IMR-90 (cell line): Measurements from ENCODE around the gene ITM2B. TPM values are rescaled to one million over a fixed set of nuclear protein-coding genes. Genes with fewer than 3 reads are reported as not detected.

Experiments
- ATAC-seq: fragments of 200-7000 bp; cut with Tn5 transposase; 2 replicates; pipeline ENCODE4 v1.9.1; 2020; ENCODE audit warnings: low read depth, mild to moderate bottlenecking, moderate library complexity
- BruUV-seq: library from RNA; stranded (reverse); fragments of 400-500 nt; replicated peaks from 2 replicates; lab custom pipeline; 2021; lab: Mats Ljungman, UMichigan
- CTCF ChIA-PET: fragments of 300-600 bp; formaldehyde crosslinking; extraction: SDS; loops from one replicate; lab custom pipeline; 2021; ENCODE audit warnings: antibody characterized with exemption; lab: Yijun Ruan, JAX
- POLR2A ChIA-PET: fragments of 300-600 bp; sonication (Branson Sonifier 250); formaldehyde crosslinking; loops from one replicate; lab custom pipeline; 2022; ENCODE audit warnings: antibody characterized with exemption; ENCODE audit not compliant: unreplicated experiment; lab: Charles Lee
- DNase-seq: peaks from one replicate; pipeline ENCODE4 v3.0.0; 2013
- H2AFZ ChIP-seq: replicated peaks from 2 replicates; pipeline ENCODE3; 2013; ENCODE audit warnings: low read length, mild to moderate bottlenecking; ENCODE audit not compliant: poor library complexity
- H2AK5ac ChIP-seq: 2 replicates; pipeline ENCODE4 v1.6.1; 2013; ENCODE audit warnings: low read depth, low read length, inconsistent platforms
- H2AK9ac ChIP-seq: replicated peaks from 2 replicates; pipeline ENCODE3; 2013; ENCODE audit warnings: mild to moderate bottlenecking, low read depth, low read length, moderate library complexity; ENCODE audit not compliant: poor library complexity
- H2BK120ac ChIP-seq: 2 replicates; pipeline ENCODE4 v1.6.1; 2013; ENCODE audit warnings: low read depth, low read length, inconsistent platforms
- H2BK15ac ChIP-seq: 3 replicates; pipeline ENCODE4 v1.6.1; 2013; ENCODE audit warnings: low read depth, low read length, inconsistent platforms
- H2BK20ac ChIP-seq: 2 replicates; pipeline ENCODE4 v1.6.1; 2013; ENCODE audit warnings: low read depth, mild to moderate bottlenecking, inconsistent platforms, low read length, moderate library complexity
- H2BK5ac ChIP-seq: 2 replicates; pipeline ENCODE4 v1.6.1; 2013; ENCODE audit warnings: mild to moderate bottlenecking, low read depth, low read length, inconsistent platforms; ENCODE audit not compliant: poor library complexity, severe bottlenecking
- H3K14ac ChIP-seq: replicated peaks from 2 replicates; pipeline ENCODE4 v1.6.1; 2013; ENCODE audit warnings: low read depth, low read length, inconsistent platforms
- H3K18ac ChIP-seq: 2 replicates; pipeline ENCODE4 v1.6.1; 2013; ENCODE audit warnings: low read depth, low read length, control low read depth
- H3K23ac ChIP-seq: 2 replicates; pipeline ENCODE4 v1.6.1; 2013; ENCODE audit warnings: low read depth, low read length, inconsistent platforms
- H3K27ac ChIP-seq: 2 replicates; pipeline ENCODE4 v1.5.1; 2013; ENCODE audit warnings: mild to moderate bottlenecking, control low read depth, low read length; ENCODE audit not compliant: insufficient read depth
- H3K27me3 ChIP-seq: 2 replicates; pipeline ENCODE4 v1.6.1; 2013; ENCODE audit warnings: low read length; ENCODE audit not compliant: control insufficient read depth, insufficient read depth
- H3K36me3 ChIP-seq: 2 replicates; pipeline ENCODE4 v1.6.1; 2013; ENCODE audit warnings: low read length, mixed read lengths; ENCODE audit not compliant: control insufficient read depth, insufficient read depth
- H3K4ac ChIP-seq: 2 replicates; pipeline ENCODE4 v1.6.1; 2013; ENCODE audit warnings: low read depth, low read length, inconsistent platforms
- H3K4me1 ChIP-seq: 2 replicates; pipeline ENCODE4 v1.6.1; 2013; ENCODE audit warnings: low read length, mixed read lengths; ENCODE audit not compliant: control insufficient read depth, insufficient read depth
- H3K4me2 ChIP-seq: 2 replicates; pipeline ENCODE4 v1.6.1; 2013; ENCODE audit warnings: low read depth, mild to moderate bottlenecking, control low read depth, low read length, moderate library complexity
- H3K4me3 ChIP-seq: 2 replicates; pipeline ENCODE4 v1.5.1; 2013; ENCODE audit warnings: low read depth, mild to moderate bottlenecking, control low read depth, low read length, moderate library complexity; ENCODE audit not compliant: insufficient read depth
- H3K56ac ChIP-seq: 2 replicates; pipeline ENCODE4 v1.6.1; 2013; ENCODE audit warnings: low read length, inconsistent platforms; ENCODE audit not compliant: insufficient read depth; ENCODE audit errors: extremely low read depth
- H3K79me1 ChIP-seq, 2 experiments: 2 replicates each; pipeline ENCODE4 v1.6.1; 2013; ENCODE audit warnings: low read length in 2 of 2, inconsistent platforms in 1 of 2, low read depth in 1 of 2
- H3K9ac ChIP-seq: 2 replicates; pipeline ENCODE4 v1.6.1; 2013; ENCODE audit warnings: low read depth, low read length, control low read depth
- H3K9me1 ChIP-seq: 2 replicates; pipeline ENCODE4 v1.6.1; 2013; ENCODE audit warnings: low read length, inconsistent platforms; ENCODE audit not compliant: insufficient read depth
- H3K9me3 ChIP-seq: 2 replicates; pipeline ENCODE4 v1.6.1; 2013; ENCODE audit warnings: low read length; ENCODE audit not compliant: control insufficient read depth, insufficient read depth
- H4K20me1 ChIP-seq: 2 replicates; pipeline ENCODE4 v1.6.1; 2013; ENCODE audit warnings: low read length, inconsistent platforms; ENCODE audit not compliant: insufficient read depth
- H4K5ac ChIP-seq: 2 replicates; pipeline ENCODE4 v1.6.1; 2013; ENCODE audit warnings: mild to moderate bottlenecking, low read depth, low read length, control low read depth
- H4K8ac ChIP-seq, 2 experiments: 2 replicates each; pipeline ENCODE4 v1.6.1; 2013; ENCODE audit warnings: low read depth in 2 of 2, low read length in 2 of 2, control low read depth in 1 of 2, inconsistent platforms in 1 of 2
- H4K91ac ChIP-seq: 2 replicates; pipeline ENCODE4 v1.6.1; 2013; ENCODE audit warnings: low read depth, low read length, inconsistent platforms; ENCODE audit not compliant: insufficient read depth
- BHLHE40 ChIP-seq: fragments of 150-350 bp; IDR thresholded peaks from 2 replicates; pipeline ENCODE4 v1.6.1; 2016; ENCODE audit warnings: mild to moderate bottlenecking, low read depth, low read length
- CEBPB ChIP-seq: IDR thresholded peaks from 2 replicates; pipeline ENCODE4 v1.6.1; 2012; ENCODE audit warnings: low read depth, low read length, improper control_type of control experiment
- CHD1 ChIP-seq: IDR thresholded peaks from 2 replicates; pipeline ENCODE4 v1.6.1; 2012; ENCODE audit warnings: low read depth, low read length, improper control_type of control experiment
- ELK1 ChIP-seq: fragments of 150-350 bp; IDR thresholded peaks from 2 replicates; pipeline ENCODE4 v1.6.1; 2016; ENCODE audit warnings: low read depth, mild to moderate bottlenecking, low read length, moderate library complexity, borderline replicate concordance
- FOS ChIP-seq: fragments of 150-350 bp; IDR thresholded peaks from 2 replicates; pipeline ENCODE4 v1.6.1; 2016; ENCODE audit warnings: low read depth, low read length
- MAFK ChIP-seq: IDR thresholded peaks from 2 replicates; pipeline ENCODE4 v1.6.1; 2012; ENCODE audit warnings: low read depth, low read length, improper control_type of control experiment
- MAZ ChIP-seq: IDR thresholded peaks from 2 replicates; pipeline ENCODE4 v1.6.1; 2012; ENCODE audit warnings: low read depth, mild to moderate bottlenecking, low read length, improper control_type of control experiment, moderate library complexity, borderline replicate concordance
- MXI1 ChIP-seq: IDR thresholded peaks from 2 replicates; pipeline ENCODE4 v1.6.1; 2012; ENCODE audit warnings: low read depth, mild to moderate bottlenecking, low read length, moderate library complexity, borderline replicate concordance
- NFE2L2 ChIP-seq: fragments of 150-350 bp; IDR thresholded peaks from 2 replicates; pipeline ENCODE4 v1.6.1; 2016; ENCODE audit warnings: low read depth, mild to moderate bottlenecking, low read length
- POLR2A ChIP-seq: IDR thresholded peaks from 2 replicates; pipeline ENCODE4 v1.6.1; 2012; ENCODE audit warnings: mild to moderate bottlenecking, low read depth, low read length
- RAD21 ChIP-seq: IDR thresholded peaks from 2 replicates; pipeline ENCODE4 v1.6.1; 2012; ENCODE audit warnings: low read length, improper control_type of control experiment
- RCOR1 ChIP-seq: IDR thresholded peaks from 2 replicates; pipeline ENCODE4 v1.6.1; 2012; ENCODE audit warnings: mild to moderate bottlenecking, low read length, improper control_type of control experiment; ENCODE audit not compliant: insufficient replicate concordance
- RFX5 ChIP-seq: IDR thresholded peaks from 2 replicates; pipeline ENCODE4 v1.8.0; 2012; ENCODE audit warnings: low read depth, mild to moderate bottlenecking, low read length, moderate library complexity
- SMC3 ChIP-seq: fragments of 150-350 bp; IDR thresholded peaks from 2 replicates; pipeline ENCODE4 v1.6.1; 2016; ENCODE audit warnings: low read depth, mild to moderate bottlenecking, antibody characterized with exemption, low read length, moderate library complexity
- USF2 ChIP-seq: fragments of 150-350 bp; IDR thresholded peaks from 2 replicates; pipeline ENCODE4 v1.6.1; 2017; ENCODE audit warnings: mild to moderate bottlenecking, antibody characterized with exemption, low read length, low read depth
- WGBS, 2 experiments: methylation state at CpG; one replicate each; pipeline versions ENCODE4 v1.1.5 to v1.1.7; 2013; ENCODE audit warnings: missing lambda C conversion rate in 2 of 2; ENCODE audit not compliant: insufficient read length in 1 of 2; ENCODE audit errors: extremely low coverage in 2 of 2; 5-methylcytosine and 5-hydroxymethylcytosine counted together
- dilution Hi-C: fragments of 300-500 bp; cut with HindIII; formaldehyde crosslinking; loops from one replicate; pipeline ENCODE4 v1.14.3; 2018; ENCODE audit warnings: low sequenced_read_pairs; ENCODE audit not compliant: unreplicated experiment
- in situ Hi-C: fragments of 300-500 bp; cut with MboI; formaldehyde crosslinking; loops from 3 replicates; pipeline ENCODE4 v1.14.3; 2019; ENCODE audit warnings: low sequenced_read_pairs, inconsistent platforms, mixed read lengths
- intact Hi-C: fragments of 100-400 bp; cut with micrococcal nuclease; formaldehyde crosslinking; loops from 2 replicates; pipeline ENCODE4 v1.10.0; 2022
- polyA plus RNA-seq, 3 experiments: library from polyadenylated mRNA; depleted of rRNA; stranded (reverse); fragments of >200 nt; gene quantifications; 2 replicates each; pipeline ENCODE4 v1.2.3, GENCODE V29; 2012; ENCODE audit warnings: low replicate concordance in 1 of 3
- total RNA-seq: library from RNA; depleted of rRNA; stranded (reverse); fragments of >200 nt; gene quantifications from 2 replicates; pipeline ENCODE4 v1.2.3, GENCODE V29; 2012
- TF ChIP-seq, protein P1 (sequence below): conservative IDR thresholded peaks from 2 replicates; pipeline ENCODE4 v1.5.1; 2012; ENCODE audit warnings: mild to moderate bottlenecking, low read depth, low read length, improper control_type of control experiment

ITM2B gene
- total and polyA plus RNA-seq, 2 of the 4 experiments (the other 2 are of a cell fraction), result 51.1 to 158 TPM

DNA sequence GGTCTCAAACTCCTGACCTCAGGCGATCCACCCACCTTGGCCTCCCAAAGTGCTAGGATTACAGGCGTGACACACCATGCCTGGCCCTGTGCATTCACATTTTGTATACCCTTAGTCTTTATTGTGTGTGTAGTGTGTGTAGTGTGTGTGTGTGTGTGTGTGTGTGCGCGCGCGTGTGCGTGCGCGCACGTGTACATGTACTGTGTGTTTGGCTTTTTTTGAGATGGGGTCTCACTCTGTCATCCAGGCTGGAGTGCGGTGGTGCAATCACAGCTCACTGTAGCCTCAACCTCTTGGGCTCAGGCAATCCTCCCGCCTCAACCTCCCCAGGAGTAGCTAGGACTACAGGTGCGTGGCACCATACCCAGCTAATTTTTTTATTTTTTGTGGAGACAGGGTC is 22.1 kb downstream of the ITM2B start:
- Histone ChIP-seq H4K8ac (no peak overlapping the region), H3K4me2 (no peak overlapping the region), H3K4ac (no peak overlapping the region), H3K23ac (no peak overlapping the region), H3K9me1 (peaks cover 3% of the 10 kb centered on the region; the same call in 1 of the 2 replicates), H3K27ac (no peak overlapping the region), H3K9ac (no peak overlapping the region), H3K27me3 (no peaks in the 10 kb centered on the region), H3K14ac (no peak overlapping the region), H2AFZ (no peak overlapping the region), H2AK9ac (no peak overlapping the region), H2BK120ac (no peak overlapping the region), H3K9me3 (no peaks in the 10 kb centered on the region), H3K4me1 (peaks cover 4% of the 10 kb centered on the region; the same call in 1 of the 2 replicates), H3K56ac (no peak overlapping the region), H3K18ac (no peak overlapping the region), H3K79me1 (peaks cover 21 to 22% of the 10 kb centered on the region in 2 experiments), H3K4me3 (no peak overlapping the region), H2BK5ac (no peak overlapping the region), H2BK15ac (no peak overlapping the region), H3K36me3 (peaks cover 18% of the 10 kb centered on the region), H4K91ac (no peak overlapping the region), H4K20me1 (peaks cover 5% of the 10 kb centered on the region), H2BK20ac (no peak overlapping the region), H4K5ac (no peak overlapping the region), H2AK5ac (no peak overlapping the region)
- WGBS, 2 experiments, result no CpG with 5 or more reads among the region's 13 CpGs
- dilution Hi-C loops, result no loop called here
- DNase-seq (no peak), ATAC-seq (no peak)
- TF ChIP-seq BHLHE40 (no peak), NFE2L2 (no peak), CEBPB (no peak), SMC3 (no peak), ELK1 (no peak), MAFK (no peak), USF2 (no peak), MXI1 (no peak), CHD1 (no peak), RCOR1 (no peak), FOS (no peak), MAZ (no peak), RAD21 (no peak), POLR2A (no peak), RFX5 (no peak)
- TF ChIP-seq, protein P1, sequence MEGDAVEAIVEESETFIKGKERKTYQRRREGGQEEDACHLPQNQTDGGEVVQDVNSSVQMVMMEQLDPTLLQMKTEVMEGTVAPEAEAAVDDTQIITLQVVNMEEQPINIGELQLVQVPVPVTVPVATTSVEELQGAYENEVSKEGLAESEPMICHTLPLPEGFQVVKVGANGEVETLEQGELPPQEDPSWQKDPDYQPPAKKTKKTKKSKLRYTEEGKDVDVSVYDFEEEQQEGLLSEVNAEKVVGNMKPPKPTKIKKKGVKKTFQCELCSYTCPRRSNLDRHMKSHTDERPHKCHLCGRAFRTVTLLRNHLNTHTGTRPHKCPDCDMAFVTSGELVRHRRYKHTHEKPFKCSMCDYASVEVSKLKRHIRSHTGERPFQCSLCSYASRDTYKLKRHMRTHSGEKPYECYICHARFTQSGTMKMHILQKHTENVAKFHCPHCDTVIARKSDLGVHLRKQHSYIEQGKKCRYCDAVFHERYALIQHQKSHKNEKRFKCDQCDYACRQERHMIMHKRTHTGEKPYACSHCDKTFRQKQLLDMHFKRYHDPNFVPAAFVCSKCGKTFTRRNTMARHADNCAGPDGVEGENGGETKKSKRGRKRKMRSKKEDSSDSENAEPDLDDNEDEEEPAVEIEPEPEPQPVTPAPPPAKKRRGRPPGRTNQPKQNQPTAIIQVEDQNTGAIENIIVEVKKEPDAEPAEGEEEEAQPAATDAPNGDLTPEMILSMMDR, result no peak
- no TSS peak for BruUV-seq
- intact Hi-C loops, result no loop called here
- CTCF ChIA-PET, result interaction anchor here (0.6 kb wide), 1 partner anchor 753 kb away, joined by 3 read pairs; no protein-coding TSS in a partner anchor
- POLR2A ChIA-PET, result no interaction called here
- in situ Hi-C loops, result no loop called here
